ENCODE results near the gene INPP5B. TPM values are rescaled to one million over a fixed set of nuclear protein-coding genes. Genes with fewer than 3 reads are reported as not detected.

INPP5B gene
- total and polyA plus RNA-seq, 9 of the 15 experiments (the other 6 are each of a cell fraction or from before 2014, with no cell fraction given) = 14.1 to 28.7 (median 20.9) TPM

GRCh38 chr1:37862330-37862729, 84.5 kb downstream of the INPP5B start (continued):
- TF ChIP-seq PRDM10 (IDR thresholded peaks at IDR 0.05; ENCODE audit: partially characterized antibody) = peak; percentile 69
- peak; percentile 17; the same call in 1 of the 2 replicates for TF ChIP-seq ZNF24 (IDR thresholded peaks at IDR 0.05)
- TF ChIP-seq MEIS2 (IDR thresholded peaks at IDR 0.05; ENCODE audit: partially characterized antibody) = peak; percentile 78
- no peak for TF ChIP-seq ZNF274 (IDR thresholded peaks at IDR 0.05; ENCODE audit: borderline replicate concordance, low read depth, low read length)
- 0 out of 2 replicates have a peak, but pooled peaks have one; percentile 20 for TF ChIP-seq EP400 (IDR thresholded peaks at IDR 0.05)
- TF ChIP-seq ZNF316 (IDR thresholded peaks at IDR 0.05) = peak; percentile 94
- no peak for TF ChIP-seq TOE1 (IDR thresholded peaks at IDR 0.05; ENCODE audit: borderline replicate concordance)
- TF ChIP-seq TOE1 (CRISPR knock-in tag; IDR thresholded peaks at IDR 0.05; ENCODE audit: borderline replicate concordance, low read depth) = no peak
- no peak for TF ChIP-seq ZNF586 (CRISPR knock-in tag; conservative IDR thresholded peaks at IDR 0.05)
- TF ChIP-seq C11orf30 (IDR thresholded peaks at IDR 0.05; ENCODE audit: low read depth) = peak; percentile 93
- no peak for TF ChIP-seq SMAD3 (CRISPR knock-in tag; conservative IDR thresholded peaks at IDR 0.05)
- peak; percentile 30; the same call in 1 of the 2 replicates for TF ChIP-seq CEBPG (CRISPR knock-in tag; IDR thresholded peaks at IDR 0.05)
- peak; percentile 70 to 98 for TF ChIP-seq CEBPG (tag; conservative IDR thresholded peaks at IDR 0.05 in 1 of 2, IDR thresholded peaks at IDR 0.05 in 1 of 2)
- peak; percentile 77 for TF ChIP-seq ATF7 (IDR thresholded peaks at IDR 0.05)
- peak; percentile 76 for TF ChIP-seq NFE2 (IDR thresholded peaks at IDR 0.05; ENCODE audit: low read depth)
- TF ChIP-seq, protein P1, sequence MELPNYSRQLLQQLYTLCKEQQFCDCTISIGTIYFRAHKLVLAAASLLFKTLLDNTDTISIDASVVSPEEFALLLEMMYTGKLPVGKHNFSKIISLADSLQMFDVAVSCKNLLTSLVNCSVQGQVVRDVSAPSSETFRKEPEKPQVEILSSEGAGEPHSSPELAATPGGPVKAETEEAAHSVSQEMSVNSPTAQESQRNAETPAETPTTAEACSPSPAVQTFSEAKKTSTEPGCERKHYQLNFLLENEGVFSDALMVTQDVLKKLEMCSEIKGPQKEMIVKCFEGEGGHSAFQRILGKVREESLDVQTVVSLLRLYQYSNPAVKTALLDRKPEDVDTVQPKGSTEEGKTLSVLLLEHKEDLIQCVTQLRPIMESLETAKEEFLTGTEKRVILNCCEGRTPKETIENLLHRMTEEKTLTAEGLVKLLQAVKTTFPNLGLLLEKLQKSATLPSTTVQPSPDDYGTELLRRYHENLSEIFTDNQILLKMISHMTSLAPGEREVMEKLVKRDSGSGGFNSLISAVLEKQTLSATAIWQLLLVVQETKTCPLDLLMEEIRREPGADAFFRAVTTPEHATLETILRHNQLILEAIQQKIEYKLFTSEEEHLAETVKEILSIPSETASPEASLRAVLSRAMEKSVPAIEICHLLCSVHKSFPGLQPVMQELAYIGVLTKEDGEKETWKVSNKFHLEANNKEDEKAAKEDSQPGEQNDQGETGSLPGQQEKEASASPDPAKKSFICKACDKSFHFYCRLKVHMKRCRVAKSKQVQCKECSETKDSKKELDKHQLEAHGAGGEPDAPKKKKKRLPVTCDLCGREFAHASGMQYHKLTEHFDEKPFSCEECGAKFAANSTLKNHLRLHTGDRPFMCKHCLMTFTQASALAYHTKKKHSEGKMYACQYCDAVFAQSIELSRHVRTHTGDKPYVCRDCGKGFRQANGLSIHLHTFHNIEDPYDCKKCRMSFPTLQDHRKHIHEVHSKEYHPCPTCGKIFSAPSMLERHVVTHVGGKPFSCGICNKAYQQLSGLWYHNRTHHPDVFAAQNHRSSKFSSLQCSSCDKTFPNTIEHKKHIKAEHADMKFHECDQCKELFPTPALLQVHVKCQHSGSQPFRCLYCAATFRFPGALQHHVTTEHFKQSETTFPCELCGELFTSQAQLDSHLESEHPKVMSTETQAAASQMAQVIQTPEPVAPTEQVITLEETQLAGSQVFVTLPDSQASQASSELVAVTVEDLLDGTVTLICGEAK (IDR thresholded peaks at IDR 0.05) = no peak
- TF ChIP-seq, protein P1 (CRISPR knock-in tag; IDR thresholded peaks at IDR 0.05) = no peak

Measured in K562 (cell line).